AG10803 (cell line): ENCODE results near the gene RAPH1.
"Not testable (repeated sequence)": the region's sequence is repeated elsewhere in the genome, so short reads cannot be mapped to it uniquely, and the experiment has no call there.

Experiments
- DNase-seq: peaks from one replicate; pipeline ENCODE4 v3.0.0; 2010; ENCODE audit warnings: low read depth
- H3K4me3 ChIP-seq: 2 replicates; pipeline ENCODE4 v1.5.1; 2011; ENCODE audit warnings: mild to moderate bottlenecking, low read length, control low read depth
- TF ChIP-seq, protein P1 (sequence below): conservative IDR thresholded peaks from 2 replicates; pipeline ENCODE4 v1.5.1; 2011; ENCODE audit warnings: mild to moderate bottlenecking, low read length, control low read depth, inconsistent platforms

Gene RAPH1

DNA sequence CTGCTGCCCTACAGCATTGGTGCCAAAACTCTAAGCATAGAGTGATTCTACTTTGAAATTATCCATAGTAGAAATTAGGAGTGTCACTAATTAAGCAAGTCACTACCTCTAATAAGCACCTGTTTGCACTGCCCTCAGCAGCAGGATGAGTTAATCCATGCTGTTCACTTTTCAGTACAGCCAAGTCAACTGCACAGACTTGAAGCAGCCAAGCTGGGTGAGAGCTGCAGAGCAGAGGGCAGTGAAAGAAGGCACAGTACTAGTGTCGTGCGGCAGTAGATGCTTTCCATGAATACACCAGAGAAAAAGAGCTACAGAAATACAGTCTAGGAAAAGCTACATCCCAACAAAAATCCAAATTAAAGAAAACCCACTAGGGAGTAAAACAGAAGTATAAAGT is 98.6 kb downstream of the RAPH1 start:
- no peak overlapping the region for H3K4me3 ChIP-seq
- TF ChIP-seq, protein P1, sequence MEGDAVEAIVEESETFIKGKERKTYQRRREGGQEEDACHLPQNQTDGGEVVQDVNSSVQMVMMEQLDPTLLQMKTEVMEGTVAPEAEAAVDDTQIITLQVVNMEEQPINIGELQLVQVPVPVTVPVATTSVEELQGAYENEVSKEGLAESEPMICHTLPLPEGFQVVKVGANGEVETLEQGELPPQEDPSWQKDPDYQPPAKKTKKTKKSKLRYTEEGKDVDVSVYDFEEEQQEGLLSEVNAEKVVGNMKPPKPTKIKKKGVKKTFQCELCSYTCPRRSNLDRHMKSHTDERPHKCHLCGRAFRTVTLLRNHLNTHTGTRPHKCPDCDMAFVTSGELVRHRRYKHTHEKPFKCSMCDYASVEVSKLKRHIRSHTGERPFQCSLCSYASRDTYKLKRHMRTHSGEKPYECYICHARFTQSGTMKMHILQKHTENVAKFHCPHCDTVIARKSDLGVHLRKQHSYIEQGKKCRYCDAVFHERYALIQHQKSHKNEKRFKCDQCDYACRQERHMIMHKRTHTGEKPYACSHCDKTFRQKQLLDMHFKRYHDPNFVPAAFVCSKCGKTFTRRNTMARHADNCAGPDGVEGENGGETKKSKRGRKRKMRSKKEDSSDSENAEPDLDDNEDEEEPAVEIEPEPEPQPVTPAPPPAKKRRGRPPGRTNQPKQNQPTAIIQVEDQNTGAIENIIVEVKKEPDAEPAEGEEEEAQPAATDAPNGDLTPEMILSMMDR: no peak
- no peak for DNase-seq

DNA sequence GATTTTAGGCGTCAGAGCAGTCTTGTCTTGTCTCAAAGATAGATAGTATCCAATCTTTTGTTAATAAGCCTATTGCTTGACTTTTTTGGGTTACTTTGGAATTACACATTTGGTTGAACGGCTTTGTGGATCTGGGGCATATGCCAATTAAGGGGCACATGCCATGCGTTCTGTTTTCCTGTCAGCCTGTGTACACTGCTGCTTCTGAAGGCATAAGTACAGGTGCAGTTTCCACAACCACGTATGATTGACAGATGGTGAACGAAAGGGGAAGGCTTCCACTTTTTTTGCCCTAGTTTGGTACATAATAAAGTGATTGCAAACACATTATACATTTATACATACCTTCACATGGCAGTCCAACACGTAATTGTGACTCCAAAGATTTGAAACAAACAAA is 102.3 kb downstream of the RAPH1 start:
- DNase-seq: no peak
- TF ChIP-seq, protein P1: no peak
- no peak overlapping the region for H3K4me3 ChIP-seq

DNA sequence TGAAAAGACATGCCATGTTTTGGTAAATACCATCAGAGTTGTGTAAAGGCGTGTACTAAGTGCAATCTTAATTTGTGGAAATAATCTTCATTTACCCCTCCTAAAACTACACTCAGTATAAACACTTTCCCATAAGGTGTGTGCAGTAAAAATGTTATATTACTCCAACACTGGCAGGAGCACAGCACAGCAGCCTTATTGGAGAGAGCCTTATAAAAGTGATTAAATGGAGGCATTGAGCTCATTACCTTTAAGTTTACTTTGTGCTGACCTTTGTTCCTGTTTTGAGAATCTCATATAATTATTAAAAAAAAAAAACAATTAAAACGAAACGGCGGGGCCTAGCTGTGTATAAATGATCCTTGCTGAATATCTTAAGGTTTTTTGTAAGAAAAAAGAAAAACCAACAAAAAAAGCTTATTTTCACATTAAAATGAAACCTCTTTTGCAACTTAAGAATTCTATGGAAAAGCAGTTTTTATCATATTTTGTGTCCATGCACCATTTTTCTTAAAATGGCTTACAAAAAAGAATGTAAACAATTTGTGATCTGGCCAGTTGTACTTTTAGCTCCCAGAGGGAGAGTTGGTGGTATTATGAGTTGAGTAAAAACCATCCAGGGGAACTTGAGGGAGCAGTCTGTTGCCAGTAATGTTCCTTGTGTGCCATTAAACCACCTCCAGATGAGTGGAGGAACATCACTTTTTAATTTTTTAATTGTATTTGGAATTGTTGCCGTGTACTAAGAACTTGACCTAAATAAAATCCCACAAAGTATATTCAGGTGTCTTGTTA is 103.5 kb downstream of the RAPH1 start:
- TF ChIP-seq, protein P1: no peak
- DNase-seq: peak; percentile 40
- H3K4me3 ChIP-seq: no peak overlapping the region

DNA sequence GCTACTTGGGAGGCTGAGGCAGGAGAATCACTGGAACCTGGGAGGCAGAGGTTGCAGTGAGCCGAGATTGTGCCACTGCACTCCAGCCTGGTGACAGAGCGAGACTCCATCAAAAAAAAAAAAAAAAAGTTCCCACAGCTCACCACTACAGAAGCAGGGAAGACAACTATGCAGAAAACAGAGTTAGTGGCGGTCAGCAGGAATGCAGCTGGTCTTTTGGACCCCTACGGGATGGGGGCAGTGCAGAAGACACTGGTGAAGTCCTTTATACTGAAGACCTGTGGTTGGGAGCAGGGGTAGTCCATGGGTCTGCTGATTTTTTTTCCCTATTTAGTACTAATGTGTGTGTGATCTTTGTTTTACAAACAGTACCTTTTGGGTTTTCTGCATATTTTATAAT is 105.5 kb downstream of the RAPH1 start:
- DNase-seq, H3K4me3 ChIP-seq: not testable (repeated sequence)

DNA sequence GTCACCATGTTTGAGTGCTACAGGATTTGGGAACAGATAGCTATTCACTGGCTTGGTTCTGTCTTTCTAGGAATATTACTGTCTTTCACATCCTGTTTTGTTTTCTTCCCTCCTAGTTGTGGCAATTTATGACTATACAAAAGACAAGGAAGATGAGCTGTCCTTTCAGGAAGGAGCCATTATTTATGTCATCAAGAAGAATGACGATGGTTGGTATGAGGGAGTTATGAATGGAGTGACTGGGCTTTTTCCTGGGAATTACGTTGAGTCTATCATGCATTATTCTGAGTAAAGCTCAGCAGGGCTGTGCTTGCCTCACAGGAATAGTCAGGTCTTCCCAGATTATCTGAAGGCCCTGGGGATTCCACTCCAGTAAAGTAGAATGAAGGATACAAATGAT is 108.0 kb downstream of the RAPH1 start:
- DNase-seq: peak; percentile 78
- H3K4me3 ChIP-seq: no peak overlapping the region
- TF ChIP-seq, protein P1: no peak

DNA sequence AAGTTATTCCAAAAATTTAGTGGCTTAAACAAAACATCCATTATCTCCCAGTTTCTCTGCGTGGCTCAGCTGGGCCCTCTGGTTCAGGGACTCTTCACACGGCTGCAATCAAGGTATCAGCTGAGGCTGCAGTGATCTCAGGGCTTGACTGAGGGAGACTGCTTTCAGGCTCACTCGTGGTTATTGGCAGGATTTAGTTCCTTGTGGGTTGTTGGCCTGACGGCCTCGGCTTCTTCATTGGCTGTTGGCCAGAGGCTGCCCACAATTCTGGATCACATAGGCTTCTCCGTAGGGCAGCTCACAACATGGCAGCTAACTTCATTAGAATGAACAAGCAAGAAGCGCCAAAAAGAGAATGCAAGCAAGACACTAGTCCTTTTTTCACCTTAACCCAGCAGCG is 116.8 kb downstream of the RAPH1 start:
- H3K4me3 ChIP-seq: no peak overlapping the region
- no peak for DNase-seq
- TF ChIP-seq, protein P1: no peak

DNA sequence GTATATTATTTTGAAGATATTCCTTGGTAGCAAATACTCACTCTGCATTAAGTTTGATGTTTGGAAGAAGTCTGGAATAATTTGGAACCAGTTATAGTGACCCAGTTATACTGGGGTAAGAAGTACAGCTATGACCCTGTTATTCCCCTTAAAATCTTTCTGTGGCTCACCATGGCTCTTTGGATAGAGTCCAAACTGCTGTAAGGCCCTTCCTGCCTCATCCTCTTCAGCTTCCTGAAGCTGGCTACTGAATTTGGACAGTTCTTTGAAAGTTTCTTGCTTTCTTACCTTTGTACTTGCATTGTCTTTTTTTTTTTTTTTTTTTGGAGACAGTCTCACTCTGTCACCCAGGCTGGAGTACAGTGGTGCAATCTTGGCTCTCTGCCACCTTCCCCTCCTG is 121.3 kb downstream of the RAPH1 start:
- DNase-seq: no peak
- H3K4me3 ChIP-seq: no peak overlapping the region
- TF ChIP-seq, protein P1: no peak
